Measurements from ENCODE around the gene TLK2. TPM values are rescaled to one million over a fixed set of nuclear protein-coding genes. Genes with fewer than 3 reads are reported as not detected.

Gene TLK2
- total and polyA plus RNA-seq, 2 donors (not counting 3 experiments of a cell fraction or from before 2014, with no cell fraction given) = 30.7 to 40.7 TPM

GRCh38 chr17:62657145-62657665, 178.6 kb downstream of the TLK2 start:
- Histone ChIP-seq H3K4me1 (ENCODE audit: control insufficient read depth, extremely low read depth, insufficient read depth, low read length) (peaks cover 12% of the 10 kb centered on the region), H2AFZ (ENCODE audit: low read depth, low read length) (no peak overlapping the region), H3K27ac (ENCODE audit: insufficient read depth, low read depth, low read length) (no peak overlapping the region), H3K9me1 (replicated peaks; ENCODE audit: control insufficient read depth, extremely low read depth, insufficient read depth, low read length) (no peaks in the 10 kb centered on the region), H3K4me3 (replicated peaks in 1 of 3; ENCODE audit: insufficient read depth in 1 of 3, low read depth in 1 of 3, low read length in 3 of 3) (no peak overlapping the region), H4K20me1 (replicated peaks; ENCODE audit: control insufficient read depth, extremely low read depth, insufficient read depth, low read length) (no peaks in the 10 kb centered on the region), H3K9me3 (replicated peaks; ENCODE audit: control insufficient read depth, insufficient read depth, low read length) (no peaks in the 10 kb centered on the region), H3K79me2 (ENCODE audit: control insufficient read depth, insufficient read depth, low read length) (no peaks in the 10 kb centered on the region), H3K9ac (replicated peaks; ENCODE audit: extremely low read depth, insufficient read depth, low read length) (no peak overlapping the region), H3K36me3 (ENCODE audit: control insufficient read depth in 2 of 2, extremely low read depth in 1 of 2, insufficient read depth in 2 of 2, low read length in 2 of 2) (no peaks in the 10 kb centered on the region), H3K27me3 (ENCODE audit: control insufficient read depth in 2 of 2, insufficient read depth in 2 of 2, low read length in 2 of 2) (no peaks in the 10 kb centered on the region), H3K4me2 (ENCODE audit: insufficient read depth, low read length) (no peak overlapping the region)
- FAIRE-seq (no peak), DNase-seq (ENCODE audit: low read depth, low spot score) (no peak)
- intact Hi-C loops (cut with micrococcal nuclease) (no loop called here), dilution Hi-C loops (cut with MboI; ENCODE audit: extremely low pct_ligation_motif_present, low sequenced_read_pairs) (no loop called here)
- ChIA-PET CTCF (interaction anchor here (1.2 kb wide), 1 partner anchor 16 kb away, joined by 3 read pairs; no protein-coding TSS in a partner anchor), POLR2A (no interaction called here)
- no TSS peak for BruUV-seq (replicated peaks)
- TF ChIP-seq FOS (IDR thresholded peaks at IDR 0.05; ENCODE audit: borderline replicate concordance, insufficient read depth, low read length) = no peak
- TF ChIP-seq EZH2 (IDR thresholded peaks at IDR 0.05; ENCODE audit: borderline replicate concordance, low read depth, low read length, severe bottlenecking) = no peak
- no peak for TF ChIP-seq CTCF (IDR thresholded peaks at IDR 0.05; ENCODE audit: extremely low read depth in 1 of 2, insufficient read depth in 1 of 2, low read depth in 1 of 2, low read length in 2 of 2)
- TF ChIP-seq POLR2AphosphoS5 (IDR thresholded peaks at IDR 0.05; ENCODE audit: insufficient read depth, low read depth, low read length) = no peak
- TF ChIP-seq POLR2A (IDR thresholded peaks at IDR 0.05; ENCODE audit: low read depth, low read length) = no peak
- TF ChIP-seq MAX (IDR thresholded peaks at IDR 0.05; ENCODE audit: insufficient read depth, insufficient read length) = no peak
- TF ChIP-seq JUN (IDR thresholded peaks at IDR 0.05; ENCODE audit: borderline replicate concordance, insufficient read depth, insufficient read length, low read depth) = no peak
- TF ChIP-seq GATA2 (IDR thresholded peaks at IDR 0.05; ENCODE audit: insufficient read depth, insufficient read length, low read depth, low read length) = no peak
- TF ChIP-seq MYC (IDR thresholded peaks at IDR 0.05; ENCODE audit: low read depth, low read length) = no peak

Data from endothelial cell of umbilical vein (primary cell).